CD4-positive, CD25-positive, alpha-beta regulatory T cell (primary cell): ENCODE measurements around the gene GOLPH3. TPM values are rescaled to one million over a fixed set of nuclear protein-coding genes. Genes with fewer than 3 reads are reported as not detected.
A peak's percentile ranks its signal among the peaks of the same experiment; 100 is the strongest.

Experiments used
- ATAC-seq, 2 donors: fragments of 150-1000 bp; cut with Tn5 transposase; one replicate each; pipeline ENCODE4 v1.10.0; 2021; ENCODE audit warnings: low read depth in 2 of 2, moderate number of reproducible peaks in 2 of 2, moderate library complexity in 1 of 2
- DNase-seq, 3 donors: peaks; one replicate each; pipeline versions ENCODE4 v3.0.0 to v3.0.0-alpha.2; 2012 to 2022; ENCODE audit warnings: mixed read lengths in 1 of 3
- H3K27ac ChIP-seq: one replicate; pipeline ENCODE4 v1.7.0; 2013; ENCODE audit warnings: mild to moderate bottlenecking, low read length; ENCODE audit not compliant: insufficient read depth, poor library complexity, severe bottlenecking
- H3K27me3 ChIP-seq: one replicate; pipeline ENCODE4 v1.7.0; 2013; ENCODE audit warnings: low read length; ENCODE audit not compliant: control insufficient read depth, insufficient read depth
- H3K36me3 ChIP-seq: one replicate; pipeline ENCODE4 v1.7.0; 2013; ENCODE audit warnings: mild to moderate bottlenecking, low read length, moderate library complexity; ENCODE audit not compliant: control insufficient read depth, insufficient read depth
- H3K4me1 ChIP-seq: 2 replicates; pipeline ENCODE4 v1.7.0; 2013; ENCODE audit warnings: mild to moderate bottlenecking, low read length; ENCODE audit not compliant: insufficient read depth, control insufficient read depth, poor library complexity, severe bottlenecking
- H3K4me3 ChIP-seq: one replicate; pipeline ENCODE4 v1.7.0; 2013; ENCODE audit warnings: low read depth, mild to moderate bottlenecking, low read length, moderate library complexity
- H3K9me3 ChIP-seq, 2 experiments: 1 replicate in 1 of 2; 2 replicates in 1 of 2; pipeline ENCODE4 v1.7.0; 2013; ENCODE audit warnings: low read length in 2 of 2, mild to moderate bottlenecking in 1 of 2, moderate library complexity in 1 of 2; ENCODE audit not compliant: control insufficient read depth in 2 of 2
- H3K27ac Mint-ChIP-seq, 3 donors: one replicate each; pipeline ENCODE4 v1.8.0; 2020 to 2022; ENCODE audit warnings: mild to moderate bottlenecking in 3 of 3, mixed read lengths in 3 of 3, moderate library complexity in 2 of 3
- H3K27me3 Mint-ChIP-seq: one replicate; pipeline ENCODE4 v1.8.0; 2022; ENCODE audit warnings: mild to moderate bottlenecking, mixed read lengths
- H3K36me3 Mint-ChIP-seq: one replicate; pipeline ENCODE4 v1.8.0; 2020; ENCODE audit warnings: mixed read lengths
- H3K4me1 Mint-ChIP-seq, 4 donors: one replicate each; pipeline ENCODE4 v1.8.0; 2020 to 2022; ENCODE audit warnings: mixed read lengths in 4 of 4, mild to moderate bottlenecking in 1 of 4
- H3K4me3 Mint-ChIP-seq, 4 donors: one replicate each; pipeline ENCODE4 v1.8.0; 2020 to 2022; ENCODE audit warnings: mild to moderate bottlenecking in 4 of 4, mixed read lengths in 4 of 4, moderate library complexity in 3 of 4
- H3K9me3 Mint-ChIP-seq, 7 donors: one replicate each; pipeline ENCODE4 v1.8.0; 2020 to 2022; ENCODE audit warnings: mixed read lengths in 7 of 7, mild to moderate bottlenecking in 3 of 7, moderate library complexity in 2 of 7
- polyA plus RNA-seq, 4 donors: library from polyadenylated mRNA; unstranded; fragments of 300-500 nt; fragmentation: Illumina TruSeq; gene quantifications; one replicate each; pipeline ENCODE4 v1.2.3, GENCODE V29; 2021
- total RNA-seq: library from RNA; stranded (reverse); gene quantifications from one replicate; pipeline ENCODE4 v1.2.3, GENCODE V29; 2022

GOLPH3 gene
- total and polyA plus RNA-seq, 5 donors from 2014 or later, result 66.8 to 130 (median 112) TPM

DNA sequence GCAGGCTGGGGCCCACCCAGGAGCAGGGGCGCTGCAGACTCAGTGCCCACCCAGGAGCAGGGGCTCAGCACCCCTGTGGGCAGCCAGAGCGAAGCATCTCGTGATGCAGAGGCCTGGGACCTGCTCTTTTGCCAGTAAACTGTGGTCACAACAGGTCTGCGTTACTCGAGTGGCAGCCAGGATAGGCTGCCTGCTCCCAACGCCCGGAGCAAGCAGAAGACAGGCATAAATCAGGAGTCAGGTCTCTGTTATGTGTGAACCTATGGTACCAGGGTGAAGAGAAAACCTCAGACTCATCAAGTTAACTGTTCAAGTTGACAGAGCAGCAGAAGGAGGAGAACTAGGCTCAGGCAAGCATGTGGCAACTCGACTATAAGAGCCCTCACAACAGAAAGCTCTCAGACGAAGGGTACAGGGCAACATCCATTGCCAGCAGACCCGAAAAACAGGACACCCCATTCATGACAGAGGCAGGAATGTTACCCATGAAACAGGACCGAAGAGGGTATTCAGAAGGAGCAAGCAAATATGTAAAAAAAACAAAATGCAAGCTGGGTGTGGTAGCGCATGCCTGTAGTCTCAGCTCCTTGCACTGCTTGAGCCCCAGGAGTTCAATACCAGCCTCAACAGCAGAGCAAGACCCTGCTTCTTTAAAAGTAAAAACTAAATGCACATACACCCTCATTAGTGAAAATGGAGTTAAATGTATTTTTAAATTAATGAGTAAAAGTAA is 71.7 kb downstream of the GOLPH3 start:
- Mint-ChIP-seq H3K4me3 (no peak overlapping the region), H3K4me1 (no peaks in the 10 kb centered on the region), H3K27ac (no peak overlapping the region), H3K36me3 (peaks cover 27% of the 10 kb centered on the region), H3K9me3 (no peaks in the 10 kb centered on the region), H3K27me3 (no peaks in the 10 kb centered on the region)
- no peaks in the 10 kb centered on the region for H3K27me3 ChIP-seq
- H3K9me3 ChIP-seq, result no peaks in the 10 kb centered on the region
- H3K36me3 ChIP-seq, result peaks cover 62% of the 10 kb centered on the region
- H3K27ac ChIP-seq, result no peak overlapping the region
- ATAC-seq, result no peak
- H3K4me3 ChIP-seq, result no peak overlapping the region
- no peaks in the 10 kb centered on the region for H3K4me1 ChIP-seq
- no peak for DNase-seq

DNA sequence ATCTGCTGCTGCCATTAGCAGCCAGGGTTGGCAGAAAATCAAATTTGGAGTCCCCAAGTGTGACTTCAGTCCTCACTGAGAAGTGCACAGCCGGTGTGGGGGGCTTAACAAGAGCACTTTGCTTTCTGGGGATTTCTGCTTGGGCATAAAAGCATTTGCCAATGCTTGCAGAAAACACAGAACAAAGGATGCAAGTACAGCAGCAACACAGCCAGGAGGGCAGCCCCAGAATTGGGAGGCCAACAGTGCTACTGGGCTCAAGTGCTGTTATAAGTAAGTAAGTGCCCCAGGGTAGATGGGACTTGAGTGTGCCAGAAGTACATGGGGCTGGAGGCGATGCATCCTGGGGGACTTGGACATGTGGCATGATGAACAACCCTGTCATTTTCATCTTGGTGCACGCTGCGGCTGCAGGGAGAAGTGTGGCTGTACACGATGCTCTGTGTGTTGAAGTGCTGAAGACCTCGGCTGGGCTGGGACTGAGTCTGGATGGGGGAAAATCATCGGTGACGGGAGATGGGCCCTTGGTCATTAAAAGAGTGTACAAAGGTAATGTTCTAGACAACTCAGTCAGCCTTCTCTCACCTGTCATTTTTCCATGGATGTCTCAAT is 73.3 kb downstream of the GOLPH3 start:
- Histone ChIP-seq H3K4me3 (no peak overlapping the region), H3K36me3 (peaks cover 53% of the 10 kb centered on the region), H3K27ac (no peak overlapping the region), H3K4me1 (no peaks in the 10 kb centered on the region), H3K9me3 (no peaks in the 10 kb centered on the region), H3K27me3 (no peaks in the 10 kb centered on the region)
- no peaks in the 10 kb centered on the region for H3K4me1 Mint-ChIP-seq
- DNase-seq, result no peak
- H3K9me3 Mint-ChIP-seq, result no peaks in the 10 kb centered on the region
- H3K27ac Mint-ChIP-seq, result no peak overlapping the region
- H3K36me3 Mint-ChIP-seq, result peaks cover 31% of the 10 kb centered on the region
- no peak overlapping the region for H3K4me3 Mint-ChIP-seq
- H3K27me3 Mint-ChIP-seq, result no peaks in the 10 kb centered on the region
- ATAC-seq, result no peak

DNA sequence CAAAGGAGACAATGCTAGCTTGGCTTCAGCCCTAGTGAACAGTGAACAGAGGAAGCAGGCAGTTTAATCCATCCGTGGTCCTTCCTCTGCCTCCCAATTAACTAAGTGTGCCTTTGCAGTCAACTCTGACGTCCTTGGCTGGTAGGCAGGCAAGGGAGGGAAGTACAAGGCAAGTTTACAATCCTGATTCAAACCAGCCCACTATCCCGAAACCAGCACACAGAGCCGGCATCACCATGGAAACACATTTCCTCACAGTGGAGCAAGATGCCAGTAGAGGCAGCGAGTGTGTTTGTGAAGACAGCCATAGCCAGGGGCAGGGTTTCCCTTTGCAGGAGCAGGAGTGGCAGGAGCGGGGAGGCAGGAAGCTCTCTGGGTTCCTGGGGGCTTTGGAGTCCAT is 73.9 kb downstream of the GOLPH3 start:
- DNase-seq (no peak), ATAC-seq (no peak)
- Mint-ChIP-seq H3K27ac (no peak overlapping the region), H3K4me1 (no peaks in the 10 kb centered on the region), H3K36me3 (peaks cover 27% of the 10 kb centered on the region), H3K27me3 (no peaks in the 10 kb centered on the region), H3K4me3 (no peak overlapping the region), H3K9me3 (no peaks in the 10 kb centered on the region)
- Histone ChIP-seq H3K36me3 (peaks cover 48% of the 10 kb centered on the region), H3K4me3 (no peak overlapping the region), H3K27me3 (no peaks in the 10 kb centered on the region), H3K9me3 (no peaks in the 10 kb centered on the region), H3K4me1 (no peaks in the 10 kb centered on the region), H3K27ac (no peak overlapping the region)

DNA sequence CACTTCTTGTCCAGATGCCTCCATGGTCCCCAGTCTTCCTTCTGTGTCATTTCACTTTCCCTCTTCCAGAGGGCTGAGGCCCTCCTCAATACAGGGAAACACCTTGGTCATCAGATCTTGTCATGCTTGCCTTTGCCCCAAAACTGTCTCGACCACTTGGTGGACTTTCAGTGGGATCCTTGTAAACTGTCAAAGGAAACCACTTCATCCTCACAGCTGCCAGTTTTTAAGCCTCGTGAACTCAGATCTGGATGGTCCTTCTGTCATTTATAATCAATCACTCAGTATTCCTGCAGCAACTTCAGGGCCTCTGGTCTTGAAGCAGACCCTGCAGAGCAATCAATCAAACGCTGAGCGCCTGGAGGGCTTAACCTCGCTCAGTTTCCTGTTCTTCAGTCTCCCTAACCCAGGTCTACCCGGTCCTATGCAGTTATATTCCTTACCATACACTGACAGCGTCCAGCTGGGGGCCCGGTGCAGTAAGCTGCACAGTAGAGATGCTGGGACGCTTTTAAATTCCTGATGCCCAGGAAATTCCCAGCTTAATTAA is 74.6 kb downstream of the GOLPH3 start:
- Mint-ChIP-seq H3K27me3 (no peaks in the 10 kb centered on the region), H3K9me3 (no peaks in the 10 kb centered on the region), H3K36me3 (peaks cover 22% of the 10 kb centered on the region), H3K27ac (peak overlapping the region in 1 of 3 donors; percentile 34), H3K4me3 (no peak overlapping the region), H3K4me1 (no peaks in the 10 kb centered on the region)
- peaks cover 41% of the 10 kb centered on the region for H3K36me3 ChIP-seq
- H3K27ac ChIP-seq, result no peak overlapping the region
- H3K4me1 ChIP-seq, result no peaks in the 10 kb centered on the region
- H3K27me3 ChIP-seq, result no peaks in the 10 kb centered on the region
- no peaks in the 10 kb centered on the region for H3K9me3 ChIP-seq
- no peak for ATAC-seq
- H3K4me3 ChIP-seq, result no peak overlapping the region
- DNase-seq, result no peak

DNA sequence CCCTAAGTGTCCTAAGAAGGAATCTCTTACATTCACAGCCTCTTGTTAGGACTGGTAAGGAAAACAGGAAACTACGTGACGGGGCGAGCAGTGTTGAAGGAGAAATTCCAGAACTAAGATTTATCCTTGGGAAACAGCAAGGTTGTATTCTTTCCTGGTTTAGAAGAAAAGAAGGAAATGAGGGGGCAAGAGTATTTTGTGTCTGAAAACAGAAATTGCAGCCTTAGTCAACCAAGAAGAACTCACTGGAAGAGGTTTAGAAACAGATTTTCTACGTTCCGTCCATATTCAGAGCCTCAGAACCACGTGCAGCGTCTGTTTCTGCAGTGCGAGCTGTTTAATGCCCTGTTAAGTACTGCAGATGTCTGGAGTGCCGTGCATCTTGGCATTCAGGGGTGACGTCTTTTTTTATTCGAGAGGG is 75.2 kb downstream of the GOLPH3 start:
- Mint-ChIP-seq H3K4me3 (no peak overlapping the region), H3K27me3 (no peaks in the 10 kb centered on the region), H3K36me3 (peaks cover 21% of the 10 kb centered on the region), H3K9me3 (no peaks in the 10 kb centered on the region), H3K27ac (peak overlapping the region in 1 of 3 donors; percentile 34), H3K4me1 (no peaks in the 10 kb centered on the region)
- ATAC-seq (no peak), DNase-seq (no peak)
- H3K27ac ChIP-seq, result no peak overlapping the region
- H3K4me3 ChIP-seq, result no peak overlapping the region
- no peaks in the 10 kb centered on the region for H3K4me1 ChIP-seq
- no peaks in the 10 kb centered on the region for H3K27me3 ChIP-seq
- H3K9me3 ChIP-seq, result no peaks in the 10 kb centered on the region
- peaks cover 37% of the 10 kb centered on the region for H3K36me3 ChIP-seq

DNA sequence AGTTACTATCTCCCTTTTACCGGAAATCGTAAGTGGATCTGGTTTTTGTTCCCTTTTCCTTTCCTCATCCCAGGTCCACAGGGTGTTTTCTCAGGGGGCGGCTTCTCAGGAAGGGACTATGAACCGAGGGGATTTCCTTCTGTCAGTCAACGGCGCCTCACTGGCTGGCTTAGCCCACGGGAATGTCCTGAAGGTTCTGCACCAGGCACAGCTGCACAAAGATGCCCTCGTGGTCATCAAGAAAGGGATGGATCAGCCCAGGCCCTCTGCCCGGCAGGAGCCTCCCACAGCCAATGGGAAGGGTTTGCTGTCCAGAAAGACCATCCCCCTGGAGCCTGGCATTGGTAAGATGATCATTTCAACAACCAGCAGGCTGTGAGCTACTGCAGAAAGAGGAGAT is 75.8 kb downstream of the GOLPH3 start:
- peaks cover 32% of the 10 kb centered on the region for H3K36me3 ChIP-seq
- H3K27me3 Mint-ChIP-seq, result no peaks in the 10 kb centered on the region
- ATAC-seq, result no peak
- H3K36me3 Mint-ChIP-seq, result peaks cover 16% of the 10 kb centered on the region
- H3K4me1 Mint-ChIP-seq, result peaks cover 0 to under 1% (median 0%) of the 10 kb centered on the region in 4 donors
- no peaks in the 10 kb centered on the region for H3K27me3 ChIP-seq
- no peak overlapping the region for H3K4me3 ChIP-seq
- H3K9me3 Mint-ChIP-seq, result no peaks in the 10 kb centered on the region
- no peak overlapping the region for H3K4me3 Mint-ChIP-seq
- H3K27ac ChIP-seq, result no peak overlapping the region
- DNase-seq, result no peak
- H3K9me3 ChIP-seq, result no peaks in the 10 kb centered on the region
- no peaks in the 10 kb centered on the region for H3K4me1 ChIP-seq
- no peak overlapping the region for H3K27ac Mint-ChIP-seq

DNA sequence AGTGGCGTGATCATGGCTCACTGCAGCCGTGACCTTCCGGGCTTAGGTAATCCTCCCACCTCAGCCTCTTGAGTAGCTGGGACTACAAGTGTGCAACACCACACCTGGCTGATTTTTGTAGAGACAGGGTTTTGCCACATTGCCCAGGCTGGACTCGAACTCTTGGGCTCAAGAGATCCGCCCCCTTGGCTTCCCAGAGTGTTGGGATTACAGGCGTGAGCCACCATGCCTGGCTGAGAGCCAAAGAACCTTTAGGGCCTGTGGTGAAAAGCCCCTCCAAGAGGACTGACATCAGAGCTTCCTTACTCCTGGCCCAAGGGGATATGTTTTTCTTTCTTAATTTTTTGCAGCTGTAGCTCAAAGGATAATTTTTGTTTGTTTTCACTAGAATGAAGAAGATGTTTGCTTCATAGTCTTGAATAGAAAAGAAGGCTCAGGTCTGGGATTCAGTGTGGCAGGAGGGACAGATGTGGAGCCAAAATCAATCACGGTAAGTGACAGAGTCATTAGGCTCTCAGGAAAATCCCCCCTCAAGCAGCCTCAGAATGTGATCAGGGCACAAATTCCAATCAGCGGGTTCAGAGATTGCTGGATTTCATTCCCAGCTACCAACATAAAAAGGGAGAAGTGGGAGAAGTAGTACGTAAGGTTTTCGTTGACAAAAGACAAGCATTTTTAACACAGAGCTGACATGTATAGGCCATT is 77.1 kb downstream of the GOLPH3 start:
- H3K27me3 ChIP-seq, result no peaks in the 10 kb centered on the region
- H3K27ac ChIP-seq, result no peak overlapping the region
- no peak overlapping the region for H3K4me3 ChIP-seq
- Mint-ChIP-seq H3K4me1 (peaks cover 0 to 6% (median 0%) of the 10 kb centered on the region in 4 donors), H3K4me3 (no peak overlapping the region), H3K27ac (peak overlapping the region in 1 of 3 donors; percentile 76), H3K27me3 (no peaks in the 10 kb centered on the region), H3K9me3 (no peaks in the 10 kb centered on the region), H3K36me3 (peaks cover 16% of the 10 kb centered on the region)
- DNase-seq, result no peak
- no peaks in the 10 kb centered on the region for H3K9me3 ChIP-seq
- peaks cover 3% of the 10 kb centered on the region for H3K4me1 ChIP-seq
- ATAC-seq, result no peak
- peaks cover 22% of the 10 kb centered on the region for H3K36me3 ChIP-seq
